ENCODE data around the gene APOF.
"Not testable (repeated sequence)": the region's sequence is repeated elsewhere in the genome, so short reads cannot be mapped to it uniquely, and the experiment has no call there.

APOF gene

DNA sequence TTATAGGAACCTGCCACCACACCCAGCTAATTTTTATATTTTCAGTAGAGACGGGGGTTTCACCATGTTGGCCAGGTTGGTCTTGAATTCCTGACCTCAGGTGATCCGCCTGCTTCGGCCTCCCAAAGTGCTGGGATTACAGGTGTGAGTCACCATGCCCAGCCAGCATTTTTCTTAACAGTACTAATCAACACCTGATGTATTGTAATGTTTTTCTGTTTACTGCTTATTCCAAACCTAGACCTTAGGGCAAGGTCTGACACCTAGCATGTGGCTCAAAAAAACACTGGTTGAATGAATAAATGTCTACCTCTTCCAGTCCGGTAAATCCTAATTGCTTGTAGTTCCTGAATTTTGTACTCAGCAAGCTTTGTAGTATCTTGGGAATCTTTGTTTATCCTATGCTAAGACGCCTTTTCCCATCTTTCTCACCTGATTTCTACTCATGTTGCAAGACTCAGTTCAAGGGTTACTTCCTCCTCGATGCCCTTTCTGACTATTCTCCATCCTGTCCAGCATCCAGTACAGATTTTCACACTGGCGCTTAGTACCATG lies 31.6 kb downstream of the APOF start:
- no peak for DNase-seq

DNA sequence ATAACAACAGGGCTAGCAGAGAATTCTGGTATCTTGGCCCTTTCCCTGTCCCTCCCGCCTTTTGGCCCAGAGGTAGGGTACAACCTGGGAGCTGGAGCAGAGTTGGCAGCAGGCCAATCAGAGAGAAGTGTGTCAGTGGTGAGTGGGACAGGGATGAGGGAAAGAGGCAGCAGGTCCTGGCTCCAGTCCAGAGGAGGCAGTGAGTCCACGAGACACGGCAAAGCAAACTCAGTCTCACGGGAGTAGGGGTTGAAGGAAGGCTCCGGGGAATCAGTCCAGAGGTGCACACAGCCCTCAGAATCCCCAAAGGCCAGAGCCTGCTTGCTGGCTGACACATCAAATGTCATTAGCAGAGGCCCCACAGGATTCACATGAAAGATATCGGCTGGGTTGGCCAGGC lies 36.1 kb downstream of the APOF start:
- no peak for DNase-seq

DNA sequence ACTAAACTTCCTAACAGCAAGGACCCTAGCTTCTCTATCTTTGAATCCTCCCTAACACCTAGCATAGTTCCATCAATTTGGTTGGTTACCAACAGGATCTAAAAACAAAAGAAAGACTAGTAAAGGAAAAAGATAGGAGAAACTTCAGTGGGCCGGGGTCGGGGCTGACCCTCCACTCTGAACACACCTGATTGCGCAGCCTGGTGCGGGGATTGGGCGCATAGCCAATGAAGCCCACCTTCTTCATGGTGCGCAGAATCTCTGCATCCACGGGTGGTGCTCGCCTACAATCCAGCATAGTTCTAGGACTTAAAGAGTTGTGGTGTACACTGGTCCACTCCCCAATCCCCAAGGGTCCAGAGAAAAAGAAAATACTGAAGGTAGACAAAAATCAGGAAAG lies 36.5 kb downstream of the APOF start:
- DNase-seq: no peak

DNA sequence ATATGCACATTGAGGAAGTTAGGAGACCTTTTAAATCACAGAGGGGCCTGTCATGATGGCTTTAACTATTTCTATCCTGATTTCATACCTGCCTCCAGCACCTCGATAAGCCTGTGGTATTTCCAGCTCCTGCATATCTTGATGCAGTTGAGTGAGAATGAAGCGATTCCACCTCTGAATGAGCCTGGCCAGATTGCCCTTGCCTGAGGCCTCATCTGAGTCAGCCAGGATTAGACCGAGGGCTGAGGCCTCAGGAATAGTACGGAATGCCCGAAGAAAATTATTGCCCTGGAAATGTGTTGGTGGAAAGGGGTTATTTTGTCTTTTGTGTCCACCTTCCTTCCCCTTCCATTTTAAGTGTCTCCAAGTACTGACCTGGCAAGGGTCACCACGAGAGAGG lies 38.5 kb downstream of the APOF start:
- no peak for DNase-seq

DNA sequence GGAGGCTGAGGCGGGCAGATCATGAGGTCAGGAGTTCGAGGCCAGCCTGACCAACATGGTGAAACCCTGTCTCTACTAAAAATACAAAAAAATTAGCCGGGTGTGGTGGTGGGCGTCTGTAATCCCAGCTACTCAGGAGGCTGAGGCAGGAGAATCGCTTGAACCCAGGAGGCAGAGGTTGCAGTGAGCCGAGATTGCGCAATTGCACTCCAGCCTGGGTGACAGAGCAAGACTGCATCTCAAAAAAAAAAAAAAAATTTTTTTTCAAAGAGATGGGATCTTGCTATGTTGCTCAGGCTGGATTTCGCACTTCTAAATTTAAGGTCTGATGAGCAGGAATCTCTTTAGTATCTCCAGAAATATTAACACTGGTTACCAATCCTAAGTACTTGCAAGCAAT lies 41.0 kb downstream of the APOF start:
- DNase-seq: not testable (repeated sequence)

DNA sequence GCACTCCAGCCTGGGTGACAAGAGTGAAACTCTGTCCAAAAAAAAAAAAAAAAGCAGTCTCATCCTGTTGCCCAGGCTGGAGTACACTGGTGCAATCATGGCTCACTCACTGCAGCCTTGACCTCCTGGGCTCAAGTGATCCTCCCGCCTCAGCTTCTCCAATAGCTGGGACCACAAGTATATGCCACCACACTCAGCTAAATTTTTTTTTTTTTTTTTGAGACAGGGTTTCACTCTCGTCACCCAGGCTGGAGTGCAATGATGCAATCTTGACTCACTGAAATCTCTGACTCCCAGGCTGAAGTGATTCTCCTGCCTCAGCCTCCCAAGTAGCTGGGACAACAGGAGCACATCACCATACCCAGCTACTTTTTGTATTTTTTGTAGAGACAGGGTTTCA lies 41.6 kb downstream of the APOF start:
- DNase-seq: no peak

DNA sequence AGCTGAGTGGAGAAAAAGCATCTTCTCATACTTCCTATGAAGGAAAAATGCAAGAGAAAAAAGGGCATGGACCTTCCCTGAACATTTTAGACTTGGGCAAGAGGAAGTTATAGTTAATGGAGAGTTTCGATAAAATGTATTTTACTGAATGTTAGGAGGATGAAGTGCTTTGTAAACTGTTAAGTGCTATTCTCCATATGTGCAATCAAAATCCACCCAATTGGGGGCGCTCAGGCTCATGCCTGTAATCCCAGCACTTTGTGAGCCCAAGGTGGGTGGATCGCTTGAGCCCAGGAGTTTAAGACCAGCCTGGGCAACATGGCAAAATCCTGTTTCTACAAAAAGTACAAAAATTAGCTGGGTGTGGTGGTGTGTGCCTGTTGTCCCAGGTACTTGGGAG lies 45.0 kb downstream of the APOF start:
- DNase-seq: no peak

DNA sequence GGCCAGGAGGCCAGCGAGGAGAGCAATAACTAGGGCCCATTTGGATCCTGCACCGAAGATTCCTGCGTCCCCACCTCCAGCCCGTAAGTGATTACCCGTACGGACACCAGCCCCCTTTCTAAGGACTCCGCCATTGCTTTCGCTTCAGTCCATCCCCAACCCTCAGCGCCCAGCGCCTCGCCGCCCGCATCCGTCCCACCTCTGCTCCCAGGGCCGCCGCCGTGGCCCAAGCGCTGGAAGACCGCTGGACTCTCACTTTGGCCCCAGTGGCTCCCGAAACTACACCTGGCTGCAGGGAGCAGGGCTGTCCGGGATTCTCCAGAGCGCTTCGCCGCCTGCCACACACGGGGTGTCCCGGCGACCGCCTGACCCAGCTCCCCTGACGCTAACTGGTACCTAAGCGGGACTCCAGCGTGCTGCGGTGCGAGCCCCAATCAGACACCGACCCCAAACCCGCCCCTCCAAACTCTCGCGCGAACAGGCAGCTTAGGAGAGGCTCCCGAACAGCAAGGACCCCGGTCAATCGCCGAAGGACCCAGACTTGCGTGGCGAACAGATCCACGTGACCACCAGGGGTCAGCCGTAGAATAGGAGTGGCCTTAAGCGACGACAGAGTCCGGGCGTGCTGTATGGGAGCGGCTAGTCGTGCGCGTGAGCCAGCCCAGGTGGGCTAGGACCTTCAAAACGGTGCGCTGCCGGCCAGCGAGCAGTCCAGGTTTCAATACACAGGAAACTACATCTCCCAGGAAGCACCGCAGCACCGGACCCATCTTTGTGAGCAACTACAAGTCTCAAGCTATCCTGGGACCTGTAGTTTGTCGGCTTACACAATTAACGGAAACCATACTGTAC lies 46.8 kb downstream of the APOF start, which contains the start of gene CNPY2:
TSS of gene CNPY2 (minus strand) at position 367 of the 852 bp plus-strand sequence. CDS start 771 bp downstream, outside the sequence.
- DNase-seq: peak; percentile 92

DNA sequence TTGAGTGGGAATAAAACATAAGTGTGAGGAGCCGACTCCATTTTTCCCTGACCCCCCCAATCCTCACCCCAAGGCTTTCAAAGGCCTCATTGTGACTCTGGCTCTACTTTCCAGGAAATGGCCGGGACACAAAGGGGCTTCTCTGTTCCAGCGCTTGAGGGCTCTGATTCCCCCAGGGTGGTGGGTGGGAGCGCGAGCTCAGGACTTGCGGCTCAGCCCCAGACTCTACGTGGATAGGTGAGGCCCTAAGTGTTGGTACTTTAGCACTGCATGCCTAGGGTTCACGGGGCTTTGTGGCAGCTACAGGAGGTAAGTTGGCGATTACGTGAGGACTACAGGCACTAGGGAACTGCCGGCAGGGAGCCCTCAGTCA lies 47.4 kb downstream of the APOF start:
- no peak for DNase-seq

DNA sequence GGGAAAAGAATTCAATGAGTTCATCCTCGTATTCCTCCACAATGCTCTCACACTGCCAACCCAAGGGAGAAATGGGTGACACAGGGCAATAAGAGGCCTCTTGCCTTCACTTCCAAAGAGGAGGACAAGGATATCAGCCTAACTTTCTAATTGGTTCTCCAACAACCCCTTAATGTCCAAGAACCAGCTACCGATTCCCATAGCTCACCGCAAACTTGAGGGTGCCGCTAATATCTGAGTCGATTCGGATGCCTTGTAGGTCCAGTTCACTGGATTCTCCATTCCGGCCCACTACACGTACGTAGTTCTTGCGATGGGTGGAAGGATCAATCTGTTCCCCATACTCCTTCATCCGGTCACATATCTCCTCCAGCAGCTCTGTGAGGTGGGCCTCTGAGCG lies 51.7 kb downstream of the APOF start:
- no peak for DNase-seq

Measured in stimulated activated naive CD4-positive, alpha-beta T cell treated with Interleukin-2 at 50 U/mL for 16 hours (primary cell).